ENCODE results near the gene C5orf15.
"Not testable (repeated sequence)": the region's sequence is repeated elsewhere in the genome, so short reads cannot be mapped to it uniquely, and the experiment has no call there.

The C5orf15 gene

DNA sequence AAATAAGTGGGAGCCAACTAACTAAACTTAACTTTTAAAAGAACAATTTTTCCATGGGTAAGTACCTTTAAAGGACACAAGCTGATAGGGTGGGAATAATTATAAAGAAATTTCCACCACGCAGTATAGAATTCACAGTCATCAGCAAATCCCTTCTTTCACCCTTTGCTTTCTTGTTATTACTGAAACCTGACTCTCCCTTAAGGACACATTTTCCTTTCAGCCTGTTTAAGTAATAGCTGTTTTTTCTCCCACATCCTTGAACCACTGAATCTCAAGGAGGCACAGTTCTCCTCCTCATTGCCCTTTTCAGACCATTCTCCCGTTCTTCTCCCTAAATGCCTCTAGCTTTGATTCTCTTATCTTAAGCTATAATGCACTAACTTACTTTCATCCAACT is 6.3 kb downstream of the C5orf15 start:
- DNase-seq, result no peak

DNA sequence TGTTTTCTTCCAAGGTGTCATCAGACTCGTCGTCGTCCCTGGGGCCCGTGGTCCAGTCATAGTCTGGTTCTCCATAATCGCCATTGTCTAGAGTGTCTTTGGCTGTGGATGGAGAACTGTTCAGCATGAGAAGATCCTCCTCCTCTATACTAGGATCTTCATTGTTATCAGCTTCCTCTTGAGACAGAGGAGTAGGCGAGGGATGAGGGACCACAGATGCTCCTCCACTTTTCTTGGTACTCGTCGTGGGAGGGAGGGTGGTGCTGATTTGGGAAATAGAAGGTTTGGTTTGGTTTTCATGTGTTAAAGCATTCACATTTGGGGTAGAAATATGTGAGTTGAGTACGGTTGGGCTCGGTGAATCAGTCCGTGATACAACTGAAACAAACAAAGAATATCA is 8.8 kb downstream of the C5orf15 start:
- DNase-seq, result no peak

DNA sequence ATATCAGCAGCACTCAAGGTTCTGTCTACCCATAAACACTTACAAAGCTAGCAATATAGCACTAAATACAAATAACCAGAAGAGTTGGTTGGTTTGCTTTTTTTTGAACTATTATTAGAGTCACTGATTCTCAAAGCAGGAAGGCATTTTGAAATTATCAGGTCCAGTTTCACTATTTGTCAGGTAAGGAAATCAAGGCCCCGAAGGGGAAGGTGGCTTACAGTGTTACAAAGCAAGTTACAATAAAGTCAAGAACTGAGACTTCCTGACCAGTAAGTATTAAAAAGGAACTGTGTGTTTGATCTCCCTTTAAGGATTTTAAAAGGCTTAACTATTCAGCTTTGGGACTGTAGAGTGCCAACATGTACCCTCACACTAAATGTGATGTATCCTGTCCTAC is 10.8 kb downstream of the C5orf15 start:
- no peak for DNase-seq

- DNase-seq, result no peak
Measured at GRCh38 chr5:133957080-133957479, 11.3 kb downstream of the C5orf15 start.

DNA sequence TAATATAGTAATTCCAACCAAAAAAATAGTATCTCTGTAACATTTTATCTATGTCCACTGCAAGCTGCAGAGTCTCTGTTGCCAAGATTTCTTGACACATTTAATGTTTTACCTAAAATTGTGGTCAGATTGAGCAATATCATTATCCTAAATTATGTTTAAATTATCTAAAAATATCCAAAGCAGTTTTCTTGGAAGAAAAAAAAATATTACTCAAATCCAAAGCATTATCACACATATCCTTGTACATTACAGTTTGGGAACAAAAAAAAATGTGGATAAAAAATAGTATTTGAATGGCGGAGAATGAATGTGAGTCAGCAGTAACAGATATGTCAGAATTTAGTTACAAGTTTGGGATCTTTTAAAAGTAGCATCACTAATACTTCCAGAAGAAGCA is 12.2 kb downstream of the C5orf15 start:
- DNase-seq, result not testable (repeated sequence)

DNA sequence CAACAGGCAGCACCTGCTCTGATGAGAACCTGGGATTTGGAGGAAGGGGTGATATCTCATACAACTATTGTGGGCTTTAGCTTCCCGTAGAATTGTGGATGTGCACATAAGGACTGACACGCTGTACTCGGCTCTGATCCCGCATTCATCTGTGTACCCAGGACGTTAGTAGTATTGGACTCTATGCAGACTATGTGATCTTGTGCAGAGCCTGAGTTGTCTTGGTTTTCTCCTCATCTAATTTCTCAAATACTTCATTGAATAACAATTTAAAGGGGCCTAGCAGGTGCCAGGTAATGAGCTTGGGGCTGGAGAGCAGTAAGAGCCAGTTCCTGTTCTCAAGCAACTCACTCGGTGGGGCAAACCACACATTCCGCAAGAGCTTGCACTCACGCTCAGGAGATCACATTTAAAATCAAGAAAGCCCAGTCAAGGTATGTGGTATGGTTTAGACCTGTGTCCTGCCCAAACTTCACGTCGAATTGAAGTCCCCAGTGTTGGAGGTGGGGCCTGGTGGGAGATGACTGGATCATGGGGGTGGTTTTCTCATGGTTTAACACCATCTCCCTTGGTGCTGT is 14.8 kb downstream of the C5orf15 start:
- no peak for DNase-seq

DNA sequence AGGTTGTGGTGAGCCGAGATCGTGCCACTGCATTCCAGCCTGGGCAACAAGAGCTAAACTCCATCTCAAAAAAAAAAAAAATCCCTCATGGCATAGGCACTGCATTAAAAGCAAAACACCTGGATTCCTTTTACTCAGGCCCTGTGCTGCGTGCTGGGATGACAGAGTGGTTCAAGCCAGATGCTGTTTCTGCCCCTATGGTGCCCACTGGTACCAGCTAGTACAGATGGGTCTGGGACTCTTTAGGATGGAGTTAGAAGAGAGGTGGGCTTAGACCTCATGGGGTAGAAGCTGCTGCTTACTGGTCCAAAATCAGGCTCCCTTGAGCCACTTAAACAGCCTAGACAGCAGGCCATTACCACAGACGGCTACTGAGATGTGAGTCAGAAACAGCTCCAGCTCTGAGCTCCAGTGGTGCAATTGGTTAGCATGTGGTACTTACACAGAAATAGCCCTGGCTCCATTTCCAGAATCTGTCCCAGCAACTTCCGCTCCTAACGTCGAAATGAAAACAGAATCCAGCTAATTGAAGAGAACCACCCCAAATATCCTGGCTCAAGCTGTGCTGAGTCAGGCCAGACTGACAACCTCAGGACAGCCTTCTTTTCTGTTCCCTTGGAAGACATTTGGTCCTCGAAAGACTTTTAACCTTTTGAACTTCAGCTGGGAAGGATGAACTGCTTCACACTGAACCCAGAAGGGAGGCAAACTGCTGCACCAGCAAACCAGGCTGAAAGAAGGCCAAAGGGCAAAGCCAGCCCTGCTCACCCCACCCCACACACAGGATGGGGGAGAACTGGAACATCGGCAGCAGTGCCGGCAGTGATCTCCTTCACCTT is 15.5 kb downstream of the C5orf15 start:
- DNase-seq, result peak; percentile 81

DNA sequence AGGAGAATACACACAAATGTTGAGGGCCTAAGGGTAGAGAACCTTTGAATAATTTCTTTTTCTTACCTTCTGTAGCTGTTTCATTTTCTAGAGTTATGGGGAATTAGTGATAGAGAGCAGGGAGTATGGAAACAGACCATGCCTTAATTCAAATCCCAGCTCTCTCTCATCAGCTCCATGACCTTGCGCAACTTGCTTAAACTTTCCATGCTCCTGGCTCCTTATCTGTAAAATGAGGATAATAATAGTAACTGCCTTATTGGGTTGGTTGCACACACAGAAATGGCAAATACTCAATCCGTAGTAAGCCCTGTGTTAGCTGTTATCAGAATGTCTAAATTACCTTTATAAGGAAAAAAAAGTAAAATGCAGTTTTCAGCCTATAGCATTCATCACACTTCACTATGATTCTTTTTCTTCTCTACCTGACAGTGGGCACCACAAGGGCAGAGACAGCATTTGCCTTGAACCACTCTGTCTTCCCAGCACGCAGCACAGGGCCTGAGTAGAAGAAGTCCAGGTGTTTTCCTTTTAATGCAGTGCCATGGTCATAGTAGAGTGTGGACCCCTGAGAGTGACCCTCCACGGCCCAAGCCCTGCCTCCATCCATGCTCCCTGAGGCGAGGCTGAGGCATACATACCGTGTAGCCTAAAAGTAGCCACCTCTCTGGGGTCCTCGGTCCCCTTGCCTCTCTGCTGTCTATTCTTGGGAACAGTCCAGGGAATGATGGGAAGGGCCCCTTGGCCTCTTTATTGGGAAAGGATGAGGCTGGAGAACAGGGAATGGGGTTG is 17.4 kb downstream of the C5orf15 start:
- no peak for DNase-seq

DNA sequence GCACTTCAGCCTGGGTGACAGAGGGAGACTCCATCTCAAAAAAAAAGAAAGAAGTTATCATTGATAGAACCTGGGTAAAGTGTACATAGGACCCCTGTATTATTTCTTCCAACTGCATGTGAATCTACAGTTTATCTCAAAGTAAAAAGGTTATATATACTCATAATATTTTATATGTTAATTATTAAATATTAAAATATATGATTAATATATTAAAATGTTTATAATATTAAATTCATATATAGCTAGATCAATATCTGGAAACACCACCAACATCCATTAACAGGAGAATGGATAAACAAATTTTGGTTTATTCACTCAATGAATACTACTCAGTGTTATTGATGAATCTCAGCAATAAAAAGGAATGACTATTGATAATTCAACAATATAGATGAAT is 19.7 kb downstream of the C5orf15 start:
- no peak for DNase-seq

DNA sequence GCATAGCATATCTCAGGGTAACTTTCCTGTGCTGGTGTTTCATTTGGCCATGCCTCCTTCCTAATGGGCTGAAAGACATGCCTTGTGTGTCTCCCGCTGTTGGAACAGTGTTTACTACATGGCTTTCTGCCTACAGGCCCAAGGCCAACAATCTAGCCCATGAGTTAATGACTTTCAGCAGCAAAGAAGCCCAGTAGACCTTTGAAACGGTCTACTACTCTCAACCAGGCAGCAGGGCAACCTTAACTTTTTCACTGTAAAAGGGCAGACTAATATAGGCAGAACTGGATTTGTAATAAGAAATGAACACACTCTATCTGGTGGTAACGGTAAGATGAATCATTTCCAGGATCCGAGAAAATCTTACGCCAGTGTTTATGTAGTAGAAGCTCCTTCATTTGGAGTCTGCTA is 21.0 kb downstream of the C5orf15 start:
- DNase-seq, result no peak

DNA sequence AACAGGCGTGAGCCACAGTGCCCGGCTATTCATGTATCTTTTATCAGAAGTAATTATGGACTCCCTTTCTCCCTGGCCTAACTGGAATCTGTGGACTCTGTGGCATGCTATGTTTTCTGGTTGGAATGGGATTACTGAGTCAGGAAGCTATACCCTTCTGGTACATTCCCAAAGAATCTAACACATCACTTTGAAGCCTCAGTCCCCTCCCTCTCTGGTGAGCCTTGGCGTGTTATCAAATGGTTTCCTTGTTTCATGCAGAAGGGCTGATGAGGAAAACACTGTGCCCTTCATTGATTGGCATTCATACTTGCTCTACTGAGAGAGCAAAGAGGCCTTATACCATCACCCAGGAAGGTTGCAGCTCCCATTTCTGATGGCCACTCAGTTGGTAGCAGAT is 22.9 kb downstream of the C5orf15 start:
- DNase-seq, result peak; percentile 28

- DNase-seq, result peak; percentile 44
Measured at GRCh38 chr5:133944263-133945185, 23.9 kb downstream of the C5orf15 start.

- DNase-seq, result no peak
Measured at GRCh38 chr5:133943475-133943817, 25.0 kb downstream of the C5orf15 start.

- no peak for DNase-seq
Measured at GRCh38 chr5:133942614-133943474, 25.6 kb downstream of the C5orf15 start.

DNA sequence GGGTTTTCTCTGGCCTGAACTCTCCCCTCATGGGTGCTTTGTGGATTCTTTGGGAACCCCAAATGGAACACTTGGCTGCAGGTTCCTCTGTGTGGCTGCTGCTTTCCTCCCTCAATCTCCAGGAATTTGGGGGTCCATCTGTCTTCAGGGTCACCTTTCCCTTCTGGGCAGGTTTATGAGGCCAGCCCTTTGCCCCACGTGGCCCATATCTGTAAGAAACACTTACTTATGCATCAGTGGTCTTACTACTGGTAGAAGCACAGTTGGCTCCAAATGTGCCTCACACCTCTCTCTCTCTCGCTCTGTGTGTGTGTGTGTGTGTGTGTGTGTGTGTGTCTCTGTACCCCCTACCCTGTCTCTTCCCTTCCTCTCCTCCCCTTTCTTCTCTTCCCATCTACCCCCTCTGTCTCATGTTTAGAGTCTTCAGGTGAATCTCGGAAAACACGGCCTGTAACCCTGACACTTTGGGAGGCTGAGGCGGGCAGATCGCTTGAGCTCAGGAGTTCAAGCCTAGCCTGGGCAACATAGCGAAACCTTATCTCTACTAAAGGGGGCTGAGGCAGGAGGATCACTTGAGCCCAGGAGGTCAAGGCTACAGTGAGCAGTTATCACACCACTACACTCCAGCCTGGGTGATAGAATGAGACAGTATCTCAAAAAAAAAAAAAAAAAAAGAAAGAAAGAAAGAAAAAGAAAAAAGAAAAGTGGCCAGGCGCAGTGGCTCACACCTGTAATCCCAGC is 26.8 kb downstream of the C5orf15 start:
- no peak for DNase-seq

GRCh38 chr5:133939668-133940067 is 28.8 kb downstream of the C5orf15 start:
- no peak for DNase-seq

GRCh38 chr5:133938929-133939328 is 29.5 kb downstream of the C5orf15 start:
- no peak for DNase-seq

- no peak for DNase-seq
Measured at GRCh38 chr5:133938039-133938821, 30.2 kb downstream of the C5orf15 start.

DNA sequence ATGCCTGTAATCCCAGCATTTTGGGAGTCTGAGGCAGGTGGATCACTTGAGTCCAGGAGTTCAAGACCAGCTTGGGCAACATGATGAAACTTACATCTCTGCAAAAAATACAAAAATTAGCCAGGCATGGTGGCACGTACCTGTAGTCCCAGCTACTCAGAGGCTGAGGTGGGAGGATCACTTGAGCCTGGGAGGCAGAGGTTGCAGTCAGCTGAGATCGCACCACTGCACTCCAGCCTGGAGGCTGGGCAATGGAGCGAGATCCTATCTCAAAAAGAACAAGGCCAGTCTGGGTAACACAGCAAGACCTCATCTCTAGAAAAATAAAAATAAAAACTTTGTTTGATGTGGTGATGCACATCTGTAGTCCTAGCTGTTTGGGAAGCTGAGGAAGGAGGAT is 30.8 kb downstream of the C5orf15 start:
- not testable (repeated sequence) for DNase-seq

DNA sequence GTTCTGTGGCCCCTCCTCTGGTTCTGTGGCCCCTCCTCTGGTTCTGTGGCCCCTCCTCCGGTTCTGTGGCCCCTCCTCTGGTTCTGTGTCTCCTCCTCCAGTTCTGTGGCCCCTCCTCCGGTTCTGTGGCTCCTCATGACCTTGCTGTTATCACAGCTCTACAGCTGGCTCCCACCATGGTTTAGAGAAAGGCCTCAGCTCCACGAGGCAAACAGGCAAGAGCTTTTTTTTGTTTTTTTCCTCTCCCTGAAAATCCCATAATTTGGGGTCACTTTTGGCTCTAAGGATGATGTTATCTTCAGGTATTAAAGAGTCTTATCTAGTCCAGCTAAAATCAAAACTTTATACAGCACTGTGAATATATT is 31.8 kb downstream of the C5orf15 start:
- no peak for DNase-seq
